WTC11 (cell line): ENCODE results near the gene HBZ. TPM values are rescaled to one million over a fixed set of nuclear protein-coding genes. Genes with fewer than 3 reads are reported as not detected.

Experiments used
- ATAC-seq: fragments of 200-7000 bp; cut with Tn5 transposase; 2 replicates; pipeline ENCODE4 v1.10.0; 2021; ENCODE audit warnings: mild to moderate bottlenecking, moderate library complexity
- CTCF ChIA-PET: fragments of 300-600 bp; sonication (Branson Sonifier 250); formaldehyde crosslinking; loops from one replicate; lab custom pipeline; 2021; ENCODE audit warnings: antibody characterized with exemption; lab: Charles Lee
- POLR2A ChIA-PET: fragments of 350-600 bp; sonication (Branson Sonifier 250); formaldehyde crosslinking; loops from one replicate; lab custom pipeline; 2021; ENCODE audit warnings: antibody characterized with exemption; lab: Charles Lee
- DNase-seq: peaks from one replicate; pipeline ENCODE4 v3.0.0; 2021; ENCODE audit warnings: low spot score
- H3K27ac Mint-ChIP-seq: 2 replicates; pipeline ENCODE4 v1.8.0; 2021; ENCODE audit warnings: mixed read lengths
- H3K27me3 Mint-ChIP-seq: 2 replicates; pipeline ENCODE4 v1.8.0; 2021; ENCODE audit warnings: low read depth, mild to moderate bottlenecking, moderate library complexity, mixed read lengths
- H3K36me3 Mint-ChIP-seq: 2 replicates; pipeline ENCODE4 v1.8.0; 2021; ENCODE audit warnings: mixed read lengths
- H3K4me1 Mint-ChIP-seq: 2 replicates; pipeline ENCODE4 v1.8.0; 2022; ENCODE audit warnings: mixed read lengths
- H3K4me3 Mint-ChIP-seq: 2 replicates; pipeline ENCODE4 v1.8.0; 2021; ENCODE audit warnings: mild to moderate bottlenecking, moderate library complexity, mixed read lengths
- H3K9me3 Mint-ChIP-seq: 2 replicates; pipeline ENCODE4 v1.8.0; 2021; ENCODE audit warnings: mixed read lengths
- AFF4 ChIP-seq: sonication (generic); formaldehyde crosslinking; IDR thresholded peaks from 2 replicates; pipeline ENCODE4 v1.8.1; 2023; ENCODE audit warnings: mild to moderate bottlenecking, missing genetic modification reagents, borderline replicate concordance
- ETV6 ChIP-seq: sonication (generic); formaldehyde crosslinking; IDR thresholded peaks from 2 replicates; pipeline ENCODE4 v1.8.1; 2022; ENCODE audit warnings: mild to moderate bottlenecking, missing genetic modification reagents
- FOXJ3 ChIP-seq: sonication (generic); formaldehyde crosslinking; IDR thresholded peaks from 2 replicates; pipeline ENCODE4 v1.9.0; 2021; ENCODE audit warnings: missing genetic modification reagents, mild to moderate bottlenecking, borderline replicate concordance
- FOXK1 ChIP-seq: sonication (generic); formaldehyde crosslinking; IDR thresholded peaks from 2 replicates; pipeline ENCODE4 v1.8.0; 2022; ENCODE audit warnings: mild to moderate bottlenecking, moderate library complexity, missing genetic modification reagents
- GTF2I ChIP-seq: fragments of 250-450 bp; sonication (Bioruptor Pico); conservative IDR thresholded peaks from 2 replicates; pipeline ENCODE4 v1.4.0; 2021; ENCODE audit warnings: mild to moderate bottlenecking
- HMGA2 ChIP-seq: fragments of 250-450 bp; sonication (Bioruptor Pico); IDR thresholded peaks from 2 replicates; pipeline ENCODE4 v1.4.0; 2021; ENCODE audit warnings: mild to moderate bottlenecking, moderate library complexity
- IRF1 ChIP-seq: sonication (generic); formaldehyde crosslinking; IDR thresholded peaks from 2 replicates; pipeline ENCODE4 v1.8.0; 2023; ENCODE audit warnings: missing genetic modification reagents
- KAT7 ChIP-seq: sonication (generic); formaldehyde crosslinking; IDR thresholded peaks from 2 replicates; pipeline ENCODE4 v1.8.1; 2023; ENCODE audit warnings: missing genetic modification reagents, mild to moderate bottlenecking, borderline replicate concordance
- RELA ChIP-seq: sonication (generic); formaldehyde crosslinking; IDR thresholded peaks from 2 replicates; pipeline ENCODE4 v1.8.1; 2022; ENCODE audit warnings: missing genetic modification reagents, mild to moderate bottlenecking, borderline replicate concordance
- SMAD4 ChIP-seq: sonication (generic); formaldehyde crosslinking; IDR thresholded peaks from 2 replicates; pipeline ENCODE4 v1.8.0; 2022; ENCODE audit warnings: mild to moderate bottlenecking, missing genetic modification reagents
- SOX15 ChIP-seq: fragments of 250-450 bp; sonication (Bioruptor Pico); IDR thresholded peaks from 2 replicates; pipeline ENCODE4 v1.9.0; 2021; ENCODE audit warnings: mild to moderate bottlenecking
- ZNF138 ChIP-seq: sonication (generic); formaldehyde crosslinking; conservative IDR thresholded peaks from 2 replicates; pipeline ENCODE4 v1.8.1; 2022; ENCODE audit warnings: mild to moderate bottlenecking, moderate library complexity, missing genetic modification reagents
- ZNF512 ChIP-seq: sonication (generic); formaldehyde crosslinking; IDR thresholded peaks from 2 replicates; pipeline ENCODE4 v1.8.1; 2022; ENCODE audit warnings: missing genetic modification reagents, borderline replicate concordance
- ZNF671 ChIP-seq: fragments of 250-450 bp; sonication (Bioruptor Pico); IDR thresholded peaks from 2 replicates; pipeline ENCODE4 v1.8.0; 2021; ENCODE audit warnings: mild to moderate bottlenecking
- total RNA-seq: library from RNA; stranded (reverse); gene quantifications from 3 replicates; pipeline ENCODE4 v1.2.3, GENCODE V29; 2021
- TF ChIP-seq, protein P1 (sequence below): fragments of 250-450 bp; sonication (Bioruptor Pico); IDR thresholded peaks from 2 replicates; pipeline ENCODE4 v1.9.0; 2021; ENCODE audit warnings: moderate library complexity, mild to moderate bottlenecking, inconsistent platforms, borderline replicate concordance
- TF ChIP-seq, protein P2 (sequence below): sonication (generic); formaldehyde crosslinking; IDR thresholded peaks from 2 replicates; pipeline ENCODE4 v1.8.1; 2023; ENCODE audit warnings: mild to moderate bottlenecking, moderate library complexity, missing genetic modification reagents
- TF ChIP-seq, protein P3 (sequence below): sonication (generic); formaldehyde crosslinking; IDR thresholded peaks from 2 replicates; pipeline ENCODE4 v1.8.1; 2022; ENCODE audit warnings: mild to moderate bottlenecking, missing genetic modification reagents, moderate library complexity, borderline replicate concordance
- TF ChIP-seq, protein P4 (sequence below): sonication (generic); formaldehyde crosslinking; IDR thresholded peaks from 2 replicates; pipeline ENCODE4 v1.8.0; 2022; ENCODE audit warnings: mild to moderate bottlenecking, missing genetic modification reagents
- TF ChIP-seq, protein P5 (sequence below): sonication (generic); formaldehyde crosslinking; IDR thresholded peaks from 2 replicates; pipeline ENCODE4 v1.8.0; 2022; ENCODE audit warnings: mild to moderate bottlenecking, missing genetic modification reagents

HBZ gene
- total RNA-seq, 1 experiment from 2014 or later: 0.52 TPM

- DNase-seq (no peak), ATAC-seq (no peak)
- H3K4me3 Mint-ChIP-seq: peak overlapping the region; percentile 28; the same call in 1 of the 2 replicates
- no peaks in the 10 kb centered on the region for H3K36me3 Mint-ChIP-seq
- ChIA-PET CTCF (interaction anchor here (0.9 to 1.8 kb wide), 4 partner anchors 9 to 81 kb away, joined by 3 to 6 read pairs (median 3); no protein-coding TSS in a partner anchor), POLR2A (no interaction called here)
- no peaks in the 10 kb centered on the region for H3K9me3 Mint-ChIP-seq
- H3K4me1 Mint-ChIP-seq: peaks cover 13% of the 10 kb centered on the region
- H3K27ac Mint-ChIP-seq: no peak overlapping the region
- peaks cover 71% of the 10 kb centered on the region for H3K27me3 Mint-ChIP-seq
- TF ChIP-seq ETV6 (CRISPR knock-in tag): no peak
- TF ChIP-seq RELA: no peak
- no peak for TF ChIP-seq KAT7 (CRISPR knock-in tag)
- no peak for TF ChIP-seq GTF2I (CRISPR knock-in tag)
- TF ChIP-seq, protein P1, sequence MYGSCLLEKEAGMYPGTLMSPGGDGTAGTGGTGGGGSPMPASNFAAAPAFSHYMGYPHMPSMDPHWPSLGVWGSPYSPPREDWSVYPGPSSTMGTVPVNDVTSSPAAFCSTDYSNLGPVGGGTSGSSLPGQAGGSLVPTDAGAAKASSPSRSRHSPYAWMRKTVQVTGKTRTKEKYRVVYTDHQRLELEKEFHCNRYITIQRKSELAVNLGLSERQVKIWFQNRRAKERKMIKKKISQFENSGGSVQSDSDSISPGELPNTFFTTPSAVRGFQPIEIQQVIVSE (CRISPR knock-in tag): no peak
- no peak for TF ChIP-seq ZNF671 (CRISPR knock-in tag)
These were observed 25.7 kb downstream of the HBZ start for GRCh38 chr16:177981-178667.

GRCh38 chr16:178668-179015, 26.2 kb downstream of the HBZ start:
- peaks cover 66% of the 10 kb centered on the region for H3K27me3 Mint-ChIP-seq
- CTCF ChIA-PET: interaction anchor here (0.9 to 1.8 kb wide), 4 partner anchors 10 to 72 kb away, joined by 3 to 6 read pairs (median 3); no protein-coding TSS in a partner anchor

More at GRCh38 chr16:178668-179015, 26.2 kb downstream of the HBZ start:
- H3K4me3 Mint-ChIP-seq: no peak overlapping the region
- DNase-seq: no peak
- peaks cover 13% of the 10 kb centered on the region for H3K4me1 Mint-ChIP-seq
- H3K27ac Mint-ChIP-seq: no peak overlapping the region
- TF ChIP-seq KAT7 (CRISPR knock-in tag) (no peak), SOX15 (CRISPR knock-in tag) (no peak), IRF1 (CRISPR knock-in tag) (no peak), FOXK1 (CRISPR knock-in tag) (no peak), ZNF138 (CRISPR knock-in tag) (no peak), SMAD4 (CRISPR knock-in tag) (no peak), AFF4 (CRISPR knock-in tag) (no peak), FOXJ3 (CRISPR knock-in tag) (no peak), HMGA2 (CRISPR knock-in tag) (no peak), ZNF512 (CRISPR knock-in tag) (no peak)
- TF ChIP-seq, protein P2, sequence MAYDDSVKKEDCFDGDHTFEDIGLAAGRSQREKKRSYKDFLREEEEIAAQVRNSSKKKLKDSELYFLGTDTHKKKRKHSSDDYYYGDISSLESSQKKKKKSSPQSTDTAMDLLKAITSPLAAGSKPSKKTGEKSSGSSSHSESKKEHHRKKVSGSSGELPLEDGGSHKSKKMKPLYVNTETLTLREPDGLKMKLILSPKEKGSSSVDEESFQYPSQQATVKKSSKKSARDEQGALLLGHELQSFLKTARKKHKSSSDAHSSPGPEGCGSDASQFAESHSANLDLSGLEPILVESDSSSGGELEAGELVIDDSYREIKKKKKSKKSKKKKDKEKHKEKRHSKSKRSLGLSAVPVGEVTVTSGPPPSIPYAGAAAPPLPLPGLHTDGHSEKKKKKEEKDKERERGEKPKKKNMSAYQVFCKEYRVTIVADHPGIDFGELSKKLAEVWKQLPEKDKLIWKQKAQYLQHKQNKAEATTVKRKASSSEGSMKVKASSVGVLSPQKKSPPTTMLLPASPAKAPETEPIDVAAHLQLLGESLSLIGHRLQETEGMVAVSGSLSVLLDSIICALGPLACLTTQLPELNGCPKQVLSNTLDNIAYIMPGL (CRISPR knock-in tag): no peak
- TF ChIP-seq, protein P3, sequence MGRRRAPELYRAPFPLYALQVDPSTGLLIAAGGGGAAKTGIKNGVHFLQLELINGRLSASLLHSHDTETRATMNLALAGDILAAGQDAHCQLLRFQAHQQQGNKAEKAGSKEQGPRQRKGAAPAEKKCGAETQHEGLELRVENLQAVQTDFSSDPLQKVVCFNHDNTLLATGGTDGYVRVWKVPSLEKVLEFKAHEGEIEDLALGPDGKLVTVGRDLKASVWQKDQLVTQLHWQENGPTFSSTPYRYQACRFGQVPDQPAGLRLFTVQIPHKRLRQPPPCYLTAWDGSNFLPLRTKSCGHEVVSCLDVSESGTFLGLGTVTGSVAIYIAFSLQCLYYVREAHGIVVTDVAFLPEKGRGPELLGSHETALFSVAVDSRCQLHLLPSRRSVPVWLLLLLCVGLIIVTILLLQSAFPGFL: no peak
- TF ChIP-seq, protein P4, sequence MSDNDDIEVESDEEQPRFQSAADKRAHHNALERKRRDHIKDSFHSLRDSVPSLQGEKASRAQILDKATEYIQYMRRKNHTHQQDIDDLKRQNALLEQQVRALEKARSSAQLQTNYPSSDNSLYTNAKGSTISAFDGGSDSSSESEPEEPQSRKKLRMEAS (CRISPR knock-in tag): no peak
- TF ChIP-seq, protein P5, sequence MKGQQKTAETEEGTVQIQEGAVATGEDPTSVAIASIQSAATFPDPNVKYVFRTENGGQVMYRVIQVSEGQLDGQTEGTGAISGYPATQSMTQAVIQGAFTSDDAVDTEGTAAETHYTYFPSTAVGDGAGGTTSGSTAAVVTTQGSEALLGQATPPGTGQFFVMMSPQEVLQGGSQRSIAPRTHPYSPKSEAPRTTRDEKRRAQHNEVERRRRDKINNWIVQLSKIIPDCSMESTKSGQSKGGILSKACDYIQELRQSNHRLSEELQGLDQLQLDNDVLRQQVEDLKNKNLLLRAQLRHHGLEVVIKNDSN (CRISPR knock-in tag): no peak
- no peaks in the 10 kb centered on the region for H3K36me3 Mint-ChIP-seq
- POLR2A ChIA-PET: no interaction called here
- no peak for ATAC-seq
- no peaks in the 10 kb centered on the region for H3K9me3 Mint-ChIP-seq
